ENCODE measurements around the gene MYO3B. TPM values are rescaled to one million over a fixed set of nuclear protein-coding genes. Genes with fewer than 3 reads are reported as not detected.

MYO3B gene
- total RNA-seq, 1 experiment from 2014 or later: 0.50 TPM

DNA sequence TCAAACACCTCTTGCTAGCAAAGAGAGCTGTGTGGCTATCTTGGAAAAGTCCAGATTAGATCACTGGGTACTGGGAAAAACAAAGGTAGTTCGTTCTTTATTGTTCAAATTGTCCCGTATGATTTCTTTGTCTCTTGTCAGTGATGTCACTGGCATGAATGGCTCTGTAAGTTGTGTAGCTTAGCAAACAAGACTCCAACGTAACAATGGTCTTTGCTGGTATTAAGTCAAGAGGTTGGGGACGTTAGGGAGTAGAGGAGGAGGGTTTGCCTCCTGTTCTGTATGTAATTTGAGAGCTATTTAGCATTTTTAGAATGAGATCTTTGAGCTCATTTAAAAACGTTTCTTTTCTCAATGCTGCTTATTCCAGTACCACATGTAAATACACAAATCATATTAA is 320.7 kb downstream of the MYO3B start:
- H3K36me3 Mint-ChIP-seq: no peaks in the 10 kb centered on the region
- ATAC-seq (no peak), DNase-seq (ENCODE audit: low spot score) (no peak)
- ChIA-PET POLR2A (no interaction called here), CTCF (interaction anchor here (0.5 to 1.4 kb wide), 3 partner anchors 9 to 320 kb away, joined by 3 to 5 read pairs (median 3); no protein-coding TSS in a partner anchor)
- TF ChIP-seq CREM (CRISPR knock-in tag; IDR thresholded peaks at IDR 0.05) (no peak), IRF2 (CRISPR knock-in tag; IDR thresholded peaks at IDR 0.05; ENCODE audit: borderline replicate concordance, low read depth) (no peak), ZNF263 (CRISPR knock-in tag; IDR thresholded peaks at IDR 0.05; ENCODE audit: low read depth) (no peak), NR2C2 (CRISPR knock-in tag; IDR thresholded peaks at IDR 0.05) (no peak), E2F4 (CRISPR knock-in tag; IDR thresholded peaks at IDR 0.05; ENCODE audit: borderline replicate concordance, low read depth) (no peak), TCF7 (CRISPR knock-in tag; IDR thresholded peaks at IDR 0.05; ENCODE audit: low read depth) (no peak), MXD4 (CRISPR knock-in tag; IDR thresholded peaks at IDR 0.05; ENCODE audit: borderline replicate concordance) (no peak), SMAD3 (CRISPR knock-in tag; IDR thresholded peaks at IDR 0.05; ENCODE audit: borderline replicate concordance) (no peak), RORB (CRISPR knock-in tag; IDR thresholded peaks at IDR 0.05) (no peak), GTF2I (CRISPR knock-in tag; conservative IDR thresholded peaks at IDR 0.05) (no peak), JAZF1 (CRISPR knock-in tag; IDR thresholded peaks at IDR 0.05) (no peak), ZNF281 (CRISPR knock-in tag; IDR thresholded peaks at IDR 0.05) (no peak), NR1H2 (CRISPR knock-in tag; IDR thresholded peaks at IDR 0.05) (no peak)
- TF ChIP-seq, protein P1, sequence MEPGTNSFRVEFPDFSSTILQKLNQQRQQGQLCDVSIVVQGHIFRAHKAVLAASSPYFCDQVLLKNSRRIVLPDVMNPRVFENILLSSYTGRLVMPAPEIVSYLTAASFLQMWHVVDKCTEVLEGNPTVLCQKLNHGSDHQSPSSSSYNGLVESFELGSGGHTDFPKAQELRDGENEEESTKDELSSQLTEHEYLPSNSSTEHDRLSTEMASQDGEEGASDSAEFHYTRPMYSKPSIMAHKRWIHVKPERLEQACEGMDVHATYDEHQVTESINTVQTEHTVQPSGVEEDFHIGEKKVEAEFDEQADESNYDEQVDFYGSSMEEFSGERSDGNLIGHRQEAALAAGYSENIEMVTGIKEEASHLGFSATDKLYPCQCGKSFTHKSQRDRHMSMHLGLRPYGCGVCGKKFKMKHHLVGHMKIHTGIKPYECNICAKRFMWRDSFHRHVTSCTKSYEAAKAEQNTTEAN (CRISPR knock-in tag; IDR thresholded peaks at IDR 0.05): no peak
- TF ChIP-seq, protein P2, sequence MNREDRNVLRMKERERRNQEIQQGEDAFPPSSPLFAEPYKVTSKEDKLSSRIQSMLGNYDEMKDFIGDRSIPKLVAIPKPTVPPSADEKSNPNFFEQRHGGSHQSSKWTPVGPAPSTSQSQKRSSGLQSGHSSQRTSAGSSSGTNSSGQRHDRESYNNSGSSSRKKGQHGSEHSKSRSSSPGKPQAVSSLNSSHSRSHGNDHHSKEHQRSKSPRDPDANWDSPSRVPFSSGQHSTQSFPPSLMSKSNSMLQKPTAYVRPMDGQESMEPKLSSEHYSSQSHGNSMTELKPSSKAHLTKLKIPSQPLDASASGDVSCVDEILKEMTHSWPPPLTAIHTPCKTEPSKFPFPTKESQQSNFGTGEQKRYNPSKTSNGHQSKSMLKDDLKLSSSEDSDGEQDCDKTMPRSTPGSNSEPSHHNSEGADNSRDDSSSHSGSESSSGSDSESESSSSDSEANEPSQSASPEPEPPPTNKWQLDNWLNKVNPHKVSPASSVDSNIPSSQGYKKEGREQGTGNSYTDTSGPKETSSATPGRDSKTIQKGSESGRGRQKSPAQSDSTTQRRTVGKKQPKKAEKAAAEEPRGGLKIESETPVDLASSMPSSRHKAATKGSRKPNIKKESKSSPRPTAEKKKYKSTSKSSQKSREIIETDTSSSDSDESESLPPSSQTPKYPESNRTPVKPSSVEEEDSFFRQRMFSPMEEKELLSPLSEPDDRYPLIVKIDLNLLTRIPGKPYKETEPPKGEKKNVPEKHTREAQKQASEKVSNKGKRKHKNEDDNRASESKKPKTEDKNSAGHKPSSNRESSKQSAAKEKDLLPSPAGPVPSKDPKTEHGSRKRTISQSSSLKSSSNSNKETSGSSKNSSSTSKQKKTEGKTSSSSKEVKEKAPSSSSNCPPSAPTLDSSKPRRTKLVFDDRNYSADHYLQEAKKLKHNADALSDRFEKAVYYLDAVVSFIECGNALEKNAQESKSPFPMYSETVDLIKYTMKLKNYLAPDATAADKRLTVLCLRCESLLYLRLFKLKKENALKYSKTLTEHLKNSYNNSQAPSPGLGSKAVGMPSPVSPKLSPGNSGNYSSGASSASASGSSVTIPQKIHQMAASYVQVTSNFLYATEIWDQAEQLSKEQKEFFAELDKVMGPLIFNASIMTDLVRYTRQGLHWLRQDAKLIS (CRISPR knock-in tag; IDR thresholded peaks at IDR 0.05; ENCODE audit: borderline replicate concordance): no peak
- TF ChIP-seq, protein P3, sequence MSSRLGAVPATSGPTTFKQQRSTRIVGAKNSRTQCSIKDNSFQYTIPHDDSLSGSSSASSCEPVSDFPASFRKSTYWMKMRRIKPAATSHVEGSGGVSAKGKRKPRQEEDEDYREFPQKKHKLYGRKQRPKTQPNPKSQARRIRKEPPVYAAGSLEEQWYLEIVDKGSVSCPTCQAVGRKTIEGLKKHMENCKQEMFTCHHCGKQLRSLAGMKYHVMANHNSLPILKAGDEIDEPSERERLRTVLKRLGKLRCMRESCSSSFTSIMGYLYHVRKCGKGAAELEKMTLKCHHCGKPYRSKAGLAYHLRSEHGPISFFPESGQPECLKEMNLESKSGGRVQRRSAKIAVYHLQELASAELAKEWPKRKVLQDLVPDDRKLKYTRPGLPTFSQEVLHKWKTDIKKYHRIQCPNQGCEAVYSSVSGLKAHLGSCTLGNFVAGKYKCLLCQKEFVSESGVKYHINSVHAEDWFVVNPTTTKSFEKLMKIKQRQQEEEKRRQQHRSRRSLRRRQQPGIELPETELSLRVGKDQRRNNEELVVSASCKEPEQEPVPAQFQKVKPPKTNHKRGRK (CRISPR knock-in tag; IDR thresholded peaks at IDR 0.05; ENCODE audit: borderline replicate concordance): no peak
- TF ChIP-seq, protein P4, sequence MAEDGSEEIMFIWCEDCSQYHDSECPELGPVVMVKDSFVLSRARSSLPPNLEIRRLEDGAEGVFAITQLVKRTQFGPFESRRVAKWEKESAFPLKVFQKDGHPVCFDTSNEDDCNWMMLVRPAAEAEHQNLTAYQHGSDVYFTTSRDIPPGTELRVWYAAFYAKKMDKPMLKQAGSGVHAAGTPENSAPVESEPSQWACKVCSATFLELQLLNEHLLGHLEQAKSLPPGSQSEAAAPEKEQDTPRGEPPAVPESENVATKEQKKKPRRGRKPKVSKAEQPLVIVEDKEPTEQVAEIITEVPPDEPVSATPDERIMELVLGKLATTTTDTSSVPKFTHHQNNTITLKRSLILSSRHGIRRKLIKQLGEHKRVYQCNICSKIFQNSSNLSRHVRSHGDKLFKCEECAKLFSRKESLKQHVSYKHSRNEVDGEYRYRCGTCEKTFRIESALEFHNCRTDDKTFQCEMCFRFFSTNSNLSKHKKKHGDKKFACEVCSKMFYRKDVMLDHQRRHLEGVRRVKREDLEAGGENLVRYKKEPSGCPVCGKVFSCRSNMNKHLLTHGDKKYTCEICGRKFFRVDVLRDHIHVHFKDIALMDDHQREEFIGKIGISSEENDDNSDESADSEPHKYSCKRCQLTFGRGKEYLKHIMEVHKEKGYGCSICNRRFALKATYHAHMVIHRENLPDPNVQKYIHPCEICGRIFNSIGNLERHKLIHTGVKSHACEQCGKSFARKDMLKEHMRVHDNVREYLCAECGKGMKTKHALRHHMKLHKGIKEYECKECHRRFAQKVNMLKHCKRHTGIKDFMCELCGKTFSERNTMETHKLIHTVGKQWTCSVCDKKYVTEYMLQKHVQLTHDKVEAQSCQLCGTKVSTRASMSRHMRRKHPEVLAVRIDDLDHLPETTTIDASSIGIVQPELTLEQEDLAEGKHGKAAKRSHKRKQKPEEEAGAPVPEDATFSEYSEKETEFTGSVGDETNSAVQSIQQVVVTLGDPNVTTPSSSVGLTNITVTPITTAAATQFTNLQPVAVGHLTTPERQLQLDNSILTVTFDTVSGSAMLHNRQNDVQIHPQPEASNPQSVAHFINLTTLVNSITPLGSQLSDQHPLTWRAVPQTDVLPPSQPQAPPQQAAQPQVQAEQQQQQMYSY (CRISPR knock-in tag; IDR thresholded peaks at IDR 0.05): no peak
- peaks cover 54% of the 10 kb centered on the region for H3K4me1 Mint-ChIP-seq
- no peaks in the 10 kb centered on the region for H3K9me3 Mint-ChIP-seq
- no peak overlapping the region for H3K27ac Mint-ChIP-seq
- no peak overlapping the region for H3K4me3 Mint-ChIP-seq
- peaks cover 36% of the 10 kb centered on the region for H3K27me3 Mint-ChIP-seq (ENCODE audit: low read depth)

Data from WTC11 (cell line).